Measurements from ENCODE around the gene ERN2. TPM values are rescaled to one million over a fixed set of nuclear protein-coding genes. Genes with fewer than 3 reads are reported as not detected.
"Not testable (repeated sequence)": the region's sequence is repeated elsewhere in the genome, so short reads cannot be mapped to it uniquely, and the experiment has no call there.

ERN2 gene
- polyA plus RNA-seq, 5 donors, result 0.08 to 0.19 (median 0.14) TPM

- not testable (repeated sequence) for DNase-seq
Observed at GRCh38 chr16:23722613-23723240, 9.7 kb upstream of the ERN2 start.

DNA sequence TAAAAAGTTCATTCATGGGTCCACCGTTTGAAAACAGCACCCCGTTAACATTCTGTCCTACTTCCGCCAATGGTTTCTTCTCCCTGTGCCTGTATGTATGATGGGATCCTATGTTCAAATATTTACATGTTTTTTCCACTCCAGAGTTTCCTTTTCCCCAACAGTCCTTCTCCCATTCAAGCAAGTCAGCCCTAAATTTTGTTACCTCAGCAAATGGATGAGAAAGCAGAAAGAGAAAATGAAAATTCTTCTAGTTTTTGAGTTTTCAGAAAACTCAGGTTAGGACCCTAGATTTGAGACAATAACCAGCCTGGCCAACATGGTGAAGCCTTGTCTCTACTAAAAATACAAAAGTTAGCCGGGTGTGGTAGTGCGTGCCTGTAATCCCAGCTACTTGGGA is 3.5 kb upstream of the ERN2 start:
- DNase-seq, result no peak

- DNase-seq, result no peak
Observed at GRCh38 chr16:23711785-23712184, 1.2 kb downstream of the ERN2 start.

DNA sequence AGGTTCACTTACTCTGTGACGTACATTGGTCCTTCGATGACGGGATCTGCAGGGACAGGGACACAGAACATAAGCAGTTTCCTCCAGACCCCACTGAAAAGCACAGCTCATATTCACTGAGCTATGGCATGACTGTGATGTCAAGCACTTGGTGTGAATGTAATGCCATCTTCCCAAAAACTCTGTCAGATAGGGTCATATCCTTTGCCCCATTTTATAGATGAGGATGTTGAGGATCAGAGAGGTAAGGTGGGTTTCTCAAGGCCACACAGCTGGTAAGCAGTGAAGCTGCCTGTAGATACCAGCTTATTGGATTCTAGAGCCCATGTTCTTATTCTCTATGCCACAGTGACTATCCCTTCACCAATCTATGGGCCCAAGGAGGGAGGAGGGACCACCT is 2.5 kb downstream of the ERN2 start:
- no peak for DNase-seq

DNA sequence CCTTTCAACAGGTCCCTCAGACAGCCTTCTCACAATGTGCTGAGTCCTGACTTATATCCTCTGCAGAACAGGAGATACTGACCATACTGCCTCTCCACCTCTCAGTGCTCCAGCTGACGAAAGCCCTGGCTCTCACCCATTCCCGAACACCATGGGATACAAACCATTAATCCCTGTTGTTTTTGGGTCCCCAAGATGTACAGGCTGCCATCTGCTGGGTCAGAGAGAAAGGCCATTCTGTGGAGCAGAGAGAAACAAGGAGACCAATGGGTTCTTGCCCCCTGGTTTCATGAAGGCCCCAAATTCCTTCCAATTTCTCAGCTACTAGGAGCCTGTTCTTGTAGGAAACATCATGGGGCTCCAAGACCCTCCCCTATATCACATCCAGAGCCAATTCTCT is 3.0 kb downstream of the ERN2 start:
- DNase-seq, result no peak

DNA sequence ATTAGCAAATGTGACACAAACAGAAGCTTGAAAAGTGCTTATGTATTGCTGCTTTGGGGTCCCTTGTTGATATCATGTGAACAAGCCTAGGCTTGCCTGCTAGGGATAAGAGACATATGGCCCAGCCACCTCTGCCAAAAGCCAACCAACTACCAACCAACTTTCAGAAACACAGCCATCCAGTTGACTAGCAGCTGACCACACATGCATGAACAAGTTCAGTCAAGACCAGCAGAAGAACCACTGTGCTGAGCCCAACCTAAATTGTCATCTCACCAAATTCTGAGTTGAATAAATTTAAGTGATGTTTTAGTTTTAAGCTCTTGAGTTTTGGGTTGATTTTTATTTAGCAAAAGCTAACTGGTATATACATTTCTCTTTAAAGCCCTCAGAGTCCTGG is 3.5 kb downstream of the ERN2 start:
- no peak for DNase-seq

DNA sequence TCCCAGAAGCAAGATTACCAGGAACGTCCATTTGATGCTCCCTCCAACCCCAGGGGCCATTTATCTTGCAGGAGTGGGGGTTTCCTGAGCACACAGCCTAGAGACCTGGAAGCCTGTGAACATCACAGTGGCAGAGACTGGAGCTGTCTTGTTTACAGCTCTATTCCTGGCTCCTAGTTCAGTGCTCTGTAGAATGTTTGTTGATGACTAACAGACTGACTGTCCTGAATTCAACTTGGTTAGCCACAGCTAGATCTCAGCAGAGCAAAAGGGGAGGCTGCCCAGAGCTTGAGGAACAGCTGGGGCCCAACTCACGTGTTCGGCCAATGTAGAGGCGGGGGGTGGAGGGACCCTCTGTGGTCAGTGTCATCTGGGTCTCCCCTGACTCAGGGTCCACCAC is 6.6 kb downstream of the ERN2 start:
- DNase-seq, result no peak

GRCh38 chr16:23705517-23705902 is 7.5 kb downstream of the ERN2 start:
- no peak for DNase-seq

GRCh38 chr16:23704772-23705516 is 8.1 kb downstream of the ERN2 start:
- no peak for DNase-seq

DNA sequence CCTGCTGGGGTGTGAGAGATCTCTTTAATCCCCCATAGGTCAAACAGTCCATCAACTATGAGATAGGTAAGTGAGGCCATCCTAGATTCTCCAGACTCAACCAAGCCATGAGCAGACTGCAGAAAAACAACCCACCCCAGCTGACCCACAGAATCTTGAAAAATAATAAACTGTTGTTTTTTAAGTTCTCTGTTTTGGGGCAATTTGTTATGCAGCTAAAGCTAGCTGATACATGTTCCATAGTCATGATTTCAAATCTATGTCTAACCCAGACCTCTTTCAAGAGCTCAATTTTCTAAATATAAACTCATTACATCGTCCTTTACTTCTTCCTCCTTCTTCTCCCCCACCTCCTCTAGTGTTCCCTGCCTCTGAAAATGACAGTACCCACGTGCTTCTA is 10.1 kb downstream of the ERN2 start:
- DNase-seq, result no peak

GRCh38 chr16:23701045-23701444 is 12.0 kb downstream of the ERN2 start:
- DNase-seq, result no peak

DNA sequence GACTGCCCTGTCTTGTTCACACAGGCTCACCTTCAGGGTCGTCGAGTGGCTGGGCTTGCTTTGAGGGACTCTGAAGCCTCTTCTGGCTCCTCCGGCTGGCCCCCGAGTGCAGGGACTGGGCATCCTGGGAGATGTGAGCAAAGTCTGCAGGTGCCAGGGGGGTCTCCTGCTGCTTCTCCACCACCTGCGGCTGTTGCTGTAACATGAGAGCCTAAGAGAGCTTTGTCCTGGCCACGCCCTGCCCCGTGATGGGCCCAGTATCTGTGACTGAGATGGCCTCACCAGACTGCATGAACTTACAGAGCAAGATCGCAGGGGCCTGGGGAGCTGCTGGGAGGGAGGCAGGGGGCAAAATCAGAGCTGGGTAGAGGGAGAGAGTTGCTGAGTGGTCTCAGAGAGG is 12.5 kb downstream of the ERN2 start:
- no peak for DNase-seq

DNA sequence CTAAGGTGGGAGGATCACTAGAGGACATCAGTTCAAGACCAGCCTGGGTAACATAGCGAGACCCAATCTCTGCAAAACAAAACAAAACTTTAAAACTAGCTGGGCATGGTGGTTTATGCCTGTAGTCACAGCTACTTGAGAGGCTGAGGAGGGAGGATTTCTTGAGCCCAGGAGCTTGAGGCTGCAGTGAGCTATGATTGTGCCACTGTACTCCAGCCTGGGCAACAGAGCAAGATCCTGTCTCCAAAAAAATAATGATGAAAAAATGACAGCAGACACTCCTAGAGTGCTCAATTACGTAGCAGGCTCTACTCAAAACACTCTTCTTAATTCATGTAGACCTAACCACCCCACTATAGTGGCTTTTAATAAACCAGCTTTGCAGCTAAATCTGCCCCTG is 12.9 kb downstream of the ERN2 start:
- no peak for DNase-seq

DNA sequence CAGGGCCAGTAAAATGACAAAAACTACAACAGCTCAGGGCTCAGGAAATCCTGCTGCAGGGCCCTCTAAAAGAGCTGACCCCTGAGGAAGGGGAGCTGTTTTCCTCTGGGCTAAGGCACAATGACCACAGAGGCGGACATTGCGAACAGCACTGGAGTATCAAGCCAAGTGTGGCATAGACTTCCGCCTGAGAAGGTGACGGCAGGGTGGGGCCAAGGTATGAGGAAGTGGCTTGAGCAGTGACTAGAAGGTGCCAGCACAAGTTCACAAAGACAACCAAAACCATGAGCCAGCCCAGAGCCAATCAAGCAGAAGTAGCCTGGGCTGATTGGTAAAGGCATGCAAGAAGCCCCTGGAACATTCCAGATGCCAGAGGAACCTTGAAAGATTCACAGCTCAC is 13.9 kb downstream of the ERN2 start:
- no peak for DNase-seq

- DNase-seq, result no peak
Observed at GRCh38 chr16:23695756-23696155, 17.3 kb downstream of the ERN2 start.

GRCh38 chr16:23694644-23695373 is 18.2 kb downstream of the ERN2 start:
- DNase-seq, result peak in 1 of 2 donors; percentile 2

- DNase-seq, result no peak
Observed at GRCh38 chr16:23694265-23694643, 18.8 kb downstream of the ERN2 start.

- DNase-seq, result no peak
Observed at GRCh38 chr16:23692190-23692837, 20.7 kb downstream of the ERN2 start.

- DNase-seq, result no peak
Observed at GRCh38 chr16:23691483-23692189, 21.4 kb downstream of the ERN2 start.

GRCh38 chr16:23690771-23691482 is 22.1 kb downstream of the ERN2 start:
- no peak for DNase-seq

Data from right lung (tissue), 5 donors.